Renal cortical epithelial cell (primary cell): Measurements from ENCODE around the gene NRL. TPM values are rescaled to one million over a fixed set of nuclear protein-coding genes. Genes with fewer than 3 reads are reported as not detected.
"Not testable (repeated sequence)": the region's sequence is repeated elsewhere in the genome, so short reads cannot be mapped to it uniquely, and the experiment has no call there.

ENCODE experiments used
- DNase-seq: peaks from one replicate; pipeline ENCODE4 v3.0.0-alpha.2; 2011; ENCODE audit warnings: low read depth
- total RNA-seq: library from RNA; depleted of rRNA; stranded (reverse); fragments of >200 nt; gene quantifications from 2 replicates; pipeline ENCODE4 v1.2.3, GENCODE V29; 2014

The NRL gene
- total RNA-seq, 1 donor from 2014 or later = 2.4 TPM

- DNase-seq = no peak
Measured at GRCh38 chr14:24123424-24124417, 9.0 kb upstream of the NRL start.

- DNase-seq = no peak
Measured at GRCh38 chr14:24122898-24123297, 8.1 kb upstream of the NRL start.

- DNase-seq = no peak
Measured at GRCh38 chr14:24122416-24122815, 7.7 kb upstream of the NRL start.

GRCh38 chr14:24121210-24121609 is 6.5 kb upstream of the NRL start:
- DNase-seq = no peak

GRCh38 chr14:24119691-24120090 is 4.9 kb upstream of the NRL start:
- no peak for DNase-seq

- DNase-seq = no peak
Measured at GRCh38 chr14:24117179-24117578, 2.4 kb upstream of the NRL start.

- no peak for DNase-seq
Measured at GRCh38 chr14:24116128-24116814, 1.5 kb upstream of the NRL start.

GRCh38 chr14:24115422-24116127 is 826 bp upstream of the NRL start:
- DNase-seq = no peak

- peak; percentile 88 for DNase-seq
Measured at GRCh38 chr14:24113801-24114531, 783 bp downstream of the NRL start.

- DNase-seq = no peak
Measured at GRCh38 chr14:24113379-24113800, 1.4 kb downstream of the NRL start.

- no peak for DNase-seq
Measured at GRCh38 chr14:24110523-24110922, 4.2 kb downstream of the NRL start.

- no peak for DNase-seq
Measured at GRCh38 chr14:24110060-24110459, 4.7 kb downstream of the NRL start.

GRCh38 chr14:24108336-24108874 is 6.3 kb downstream of the NRL start:
- DNase-seq = no peak

- no peak for DNase-seq
Measured at GRCh38 chr14:24106672-24107271, 8.0 kb downstream of the NRL start.

GRCh38 chr14:24105609-24106239 is 9.0 kb downstream of the NRL start:
- not testable (repeated sequence) for DNase-seq

GRCh38 chr14:24103451-24103850 is 11.3 kb downstream of the NRL start:
- no peak for DNase-seq

GRCh38 chr14:24102357-24103048 is 12.2 kb downstream of the NRL start:
- DNase-seq = no peak

GRCh38 chr14:24100982-24101494 is 13.7 kb downstream of the NRL start:
- no peak for DNase-seq

- no peak for DNase-seq
Measured at GRCh38 chr14:24100197-24100981, 14.4 kb downstream of the NRL start.
